Coronary artery (tissue), 2 donors: ENCODE measurements around the gene ITGB8.

ENCODE experiments used
- DNase-seq: peaks from one replicate; pipeline ENCODE4 v3.0.0-alpha.2; 2017; ENCODE audit warnings: low spot score
- H3K27ac ChIP-seq, 2 donors: fragments of 200-600 bp; sonication (generic); one replicate each; pipeline ENCODE4 v1.5.1; 2016 to 2019
- H3K4me3 ChIP-seq: fragments of 200-600 bp; sonication (generic); 2 replicates; pipeline ENCODE4 v1.5.1; 2016; ENCODE audit warnings: mild to moderate bottlenecking, moderate library complexity
- CTCF ChIP-seq: fragments of 200-600 bp; sonication (generic); IDR thresholded peaks from one replicate; pipeline ENCODE4 v1.5.1; 2019; ENCODE audit warnings: antibody characterized with exemption

ITGB8 gene

DNA sequence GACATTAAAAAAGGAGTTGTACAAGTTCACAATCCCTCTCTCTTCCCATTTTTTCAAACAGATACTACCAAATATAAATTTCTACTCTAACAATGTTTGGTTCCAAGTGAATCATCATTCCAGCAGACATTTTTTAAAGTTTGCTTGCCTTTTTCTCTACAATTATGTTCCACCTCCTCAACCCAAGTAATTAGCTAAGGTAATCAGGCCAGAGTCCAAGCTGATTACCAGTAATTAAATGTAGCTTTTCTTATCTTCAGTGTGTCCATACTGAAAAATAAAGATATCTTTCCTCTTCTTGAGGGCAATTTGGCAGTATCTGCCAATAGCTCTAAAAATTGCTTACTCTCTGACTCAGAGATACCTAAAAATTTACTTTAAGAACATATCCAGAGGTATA lies 126.0 kb downstream of the ITGB8 start:
- no peak for DNase-seq
- no peak for TF ChIP-seq CTCF
- H3K27ac ChIP-seq, result no peak overlapping the region
- no peak overlapping the region for H3K4me3 ChIP-seq

GRCh38 chr7:20458521-20458920 lies 127.8 kb downstream of the ITGB8 start:
- Histone ChIP-seq H3K27ac (no peak overlapping the region), H3K4me3 (no peak overlapping the region)
- DNase-seq, result no peak
- TF ChIP-seq CTCF, result no peak

DNA sequence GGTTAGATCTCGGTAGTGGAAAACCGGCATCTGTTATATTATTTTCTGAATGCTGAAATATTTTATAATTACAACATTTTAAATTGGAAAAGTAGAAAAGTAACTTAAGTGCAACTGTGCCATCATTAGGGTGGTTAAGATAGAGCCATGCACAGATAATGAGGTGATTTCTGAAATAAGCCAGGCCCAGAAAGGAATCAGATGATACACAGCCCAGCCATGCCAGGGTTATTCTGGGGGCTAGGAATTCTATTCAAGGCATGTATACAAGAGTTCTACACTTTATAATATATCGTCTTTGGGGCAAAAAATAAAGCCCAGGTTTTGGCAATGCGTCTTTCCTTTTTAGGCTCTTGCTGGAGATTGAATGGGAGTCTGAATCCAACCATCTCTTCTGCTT lies 128.7 kb downstream of the ITGB8 start:
- no peak for DNase-seq
- Histone ChIP-seq H3K4me3 (no peak overlapping the region), H3K27ac (no peak overlapping the region)
- no peak for TF ChIP-seq CTCF

DNA sequence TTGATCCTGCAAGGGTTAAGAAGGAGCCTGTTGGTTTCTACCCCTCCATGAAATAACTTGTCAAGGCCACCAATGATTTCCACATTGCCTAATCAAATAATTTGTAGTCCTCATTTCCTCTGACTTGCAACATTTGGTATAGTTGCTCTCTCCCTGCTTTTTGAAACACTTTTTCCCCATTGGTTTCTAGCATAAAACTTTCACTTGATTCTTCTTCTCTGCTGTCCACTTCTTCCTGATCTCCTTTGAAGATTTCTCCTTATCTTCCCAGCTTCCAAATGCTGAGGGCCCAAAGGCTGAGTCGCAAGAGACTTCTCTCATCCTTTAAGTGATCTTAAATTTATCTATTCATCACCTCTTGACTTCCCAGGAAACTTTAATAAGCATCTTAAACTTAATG lies 134.2 kb downstream of the ITGB8 start:
- TF ChIP-seq CTCF, result no peak
- Histone ChIP-seq H3K4me3 (no peak overlapping the region), H3K27ac (no peak overlapping the region)
- DNase-seq, result no peak
